ENCODE data around the gene APBB3. TPM values are rescaled to one million over a fixed set of nuclear protein-coding genes. Genes with fewer than 3 reads are reported as not detected.
"Not testable (repeated sequence)": the region's sequence is repeated elsewhere in the genome, so short reads cannot be mapped to it uniquely, and the experiment has no call there.

APBB3 gene
- total RNA-seq, 1 donor from 2014 or later: 10.2 TPM

GRCh38 chr5:140587495-140587894, 23.1 kb upstream of the APBB3 start:
- ATAC-seq (ENCODE audit: poor library complexity) (no peak), DNase-seq (no peak)
- intact Hi-C loops (cut with DNase I): no loop called here

DNA sequence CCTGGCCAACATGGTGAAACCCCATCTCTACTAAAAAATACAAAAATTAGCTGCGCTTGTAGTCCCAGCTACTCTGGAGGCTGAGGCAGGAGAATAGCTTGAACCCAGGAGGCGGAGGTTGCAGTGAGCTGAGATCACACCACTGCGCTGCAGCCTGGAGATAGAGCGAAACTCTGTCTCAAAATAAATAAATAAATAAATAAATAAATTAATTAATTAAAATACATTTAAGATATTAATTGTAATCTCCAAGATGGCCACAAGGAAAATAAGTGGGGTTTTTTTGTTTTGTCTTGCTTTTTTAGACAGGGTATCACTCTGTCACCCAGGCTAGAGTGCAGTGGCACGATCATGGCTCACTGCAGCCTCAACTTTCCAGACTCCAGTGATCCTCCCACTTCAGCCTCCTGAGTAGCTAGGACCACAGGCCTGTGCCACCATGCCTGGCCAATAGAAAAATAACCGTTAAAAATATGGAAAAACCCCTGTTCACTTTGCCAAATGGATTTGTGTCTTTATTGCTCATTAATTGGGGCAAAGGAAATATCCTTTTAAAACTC, 14.9 kb upstream of the APBB3 start:
- DNase-seq; intact Hi-C loops (cut with DNase I); ATAC-seq (ENCODE audit: poor library complexity): not testable (repeated sequence)

GRCh38 chr5:140576776-140577201, 12.4 kb upstream of the APBB3 start:
- intact Hi-C loops (cut with DNase I): no loop called here
- peak; percentile 50 for ATAC-seq (ENCODE audit: poor library complexity)

DNA sequence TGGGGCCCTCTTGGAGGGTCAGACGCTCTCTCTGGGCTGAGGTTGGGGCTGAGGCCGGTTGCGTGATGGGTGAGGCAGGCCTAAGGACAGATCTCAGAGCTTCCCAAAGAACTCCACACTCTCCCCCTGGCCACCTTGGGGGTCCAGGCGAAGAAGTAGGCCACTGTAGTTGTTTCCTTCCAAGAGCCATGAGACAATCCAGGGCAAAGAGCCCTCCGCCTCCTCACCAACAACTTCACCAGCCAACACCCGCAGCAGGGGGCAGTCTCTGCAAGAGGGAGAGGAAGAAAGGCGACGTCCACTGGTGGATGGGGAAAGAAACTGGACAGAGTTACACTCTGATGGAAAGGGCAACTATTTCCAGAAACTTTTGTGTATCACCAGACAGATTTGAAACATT, 10.9 kb upstream of the APBB3 start:
- ATAC-seq (ENCODE audit: poor library complexity) (peak; percentile 73), DNase-seq (peak; percentile 73)
- intact Hi-C loops (cut with DNase I): no loop called here

More at GRCh38 chr5:140576776-140577201, 12.4 kb upstream of the APBB3 start:
- DNase-seq: no peak

DNA sequence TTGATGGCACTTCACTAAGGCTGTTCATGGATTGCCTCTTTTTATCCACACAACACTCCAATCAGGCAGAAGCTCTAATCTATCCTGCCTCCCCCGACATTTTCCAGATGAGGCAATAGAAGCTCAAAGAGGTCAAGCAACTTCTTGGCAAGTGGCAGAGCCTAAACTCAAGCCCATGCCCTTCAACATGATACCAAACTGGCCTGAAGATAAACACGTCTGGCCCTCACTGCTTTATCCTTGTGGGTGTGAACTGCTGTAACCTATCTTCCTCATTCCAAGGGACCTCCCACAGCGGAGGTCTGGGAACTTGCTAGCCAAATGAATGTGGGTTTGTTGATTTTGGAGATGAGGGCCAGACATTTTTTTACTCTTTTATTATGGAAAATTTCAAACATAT, 9.8 kb upstream of the APBB3 start:
- DNase-seq (no peak), ATAC-seq (ENCODE audit: poor library complexity) (no peak)
- intact Hi-C loops (cut with DNase I): loop anchor here (5.0 kb wide), 1 partner anchor 58 kb away; the partner anchor contains the start of gene CD14

- intact Hi-C loops (cut with DNase I): loop anchor here (5.0 kb wide), 1 partner anchor 59 kb away; the partner anchor contains the start of gene CD14
- ATAC-seq (ENCODE audit: poor library complexity): no peak
- DNase-seq: no peak
These were observed 9.3 kb upstream of the APBB3 start for GRCh38 chr5:140573683-140574082.

GRCh38 chr5:140571105-140571504, 6.7 kb upstream of the APBB3 start:
- peak; percentile 29 for ATAC-seq (ENCODE audit: poor library complexity)
- intact Hi-C loops (cut with DNase I): loop anchor here (5.0 kb wide), 1 partner anchor 61 kb away; the partner anchor contains the start of gene CD14
- peak; percentile 65 for DNase-seq

GRCh38 chr5:140570488-140570887, 6.1 kb upstream of the APBB3 start:
- no peak for DNase-seq
- intact Hi-C loops (cut with DNase I): loop anchor here (5.0 kb wide), 1 partner anchor 62 kb away; the partner anchor contains the start of gene CD14
- ATAC-seq (ENCODE audit: poor library complexity): no peak

DNA sequence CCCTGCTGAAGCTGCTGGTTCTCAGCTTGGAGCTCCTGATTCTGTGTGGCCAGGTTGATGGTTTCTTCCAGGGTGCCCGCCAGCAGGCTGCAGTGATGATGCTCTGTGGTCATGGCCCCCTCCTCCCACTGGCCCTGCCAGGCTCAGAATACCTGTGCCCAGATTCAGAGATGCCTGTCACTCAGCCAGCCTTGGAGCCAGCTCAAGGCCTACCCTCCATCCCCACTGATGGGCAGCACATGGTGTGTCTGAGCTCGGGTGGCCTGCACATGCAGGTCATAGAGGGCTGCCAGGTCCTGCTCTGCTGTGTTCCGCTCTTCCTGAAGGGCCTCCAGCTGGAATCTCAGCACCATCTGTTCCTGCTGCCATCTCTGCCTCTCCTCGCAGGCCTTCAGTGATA, 5.7 kb upstream of the APBB3 start:
- no peak for DNase-seq
- no peak for ATAC-seq (ENCODE audit: poor library complexity)
- intact Hi-C loops (cut with DNase I): loop anchor here (5.0 kb wide), 1 partner anchor 62 kb away; the partner anchor contains the start of gene CD14

DNA sequence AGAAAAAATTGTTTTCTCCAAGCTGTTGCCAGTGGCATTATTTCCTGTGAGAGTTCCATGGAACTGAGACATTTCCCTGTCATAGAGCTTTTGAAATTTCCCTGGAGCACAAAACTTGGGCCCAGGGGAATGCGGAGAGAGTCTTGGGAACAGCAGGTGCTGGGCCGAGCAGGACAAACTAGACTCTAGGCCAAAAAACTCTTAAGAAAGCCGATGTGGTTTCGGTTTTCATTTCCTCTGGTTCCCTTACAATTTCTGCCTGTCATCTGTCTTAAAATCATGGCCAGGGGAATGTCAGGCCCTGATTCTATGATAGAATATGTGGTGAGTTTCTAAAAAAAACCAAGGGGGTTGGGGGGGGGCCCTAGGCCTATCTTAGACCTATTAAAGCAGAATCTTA, 4.8 kb upstream of the APBB3 start:
- intact Hi-C loops (cut with DNase I): no loop called here
- ATAC-seq (ENCODE audit: poor library complexity): no peak
- no peak for DNase-seq

DNA sequence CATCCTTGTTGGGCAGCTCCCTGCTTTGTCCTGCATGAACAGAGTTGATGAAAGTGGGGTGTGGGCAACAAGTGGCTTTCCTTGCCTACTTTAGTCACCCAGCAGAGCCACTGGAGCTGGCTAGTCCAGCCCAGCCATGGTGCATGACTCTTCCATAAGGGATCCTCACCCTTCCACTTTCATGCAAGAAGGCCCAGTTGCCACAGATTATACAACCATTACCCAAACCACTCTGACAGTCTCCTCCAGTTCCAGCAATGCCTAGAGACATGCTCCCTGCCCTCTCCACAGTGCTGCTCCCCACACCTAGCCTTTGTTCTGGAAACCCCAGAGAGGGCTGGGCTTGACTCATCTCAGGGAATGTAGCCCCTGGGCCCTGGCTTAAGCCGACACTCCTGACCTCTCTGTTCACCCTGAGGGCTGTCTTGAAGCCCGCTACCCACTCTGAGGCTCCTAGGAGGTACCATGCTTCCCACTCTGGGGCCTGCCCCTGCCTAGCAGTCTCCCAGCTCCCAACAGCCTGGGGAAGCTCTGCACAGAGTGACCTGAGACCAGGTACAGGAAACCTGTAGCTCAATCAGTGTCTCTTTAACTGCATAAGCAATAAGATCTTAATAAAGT, 4.2 kb upstream of the APBB3 start:
- DNase-seq: no peak
- no peak for ATAC-seq (ENCODE audit: poor library complexity)
- intact Hi-C loops (cut with DNase I): no loop called here

GRCh38 chr5:140567871-140568270, 3.5 kb upstream of the APBB3 start:
- intact Hi-C loops (cut with DNase I): no loop called here
- ATAC-seq (ENCODE audit: poor library complexity) (no peak), DNase-seq (no peak)

- no peak for DNase-seq
- ATAC-seq (ENCODE audit: poor library complexity): no peak
- intact Hi-C loops (cut with DNase I): no loop called here
These were observed 2.9 kb upstream of the APBB3 start for GRCh38 chr5:140567136-140567818.

GRCh38 chr5:140566665-140567064, 2.3 kb upstream of the APBB3 start:
- DNase-seq: no peak
- intact Hi-C loops (cut with DNase I): no loop called here
- no peak for ATAC-seq (ENCODE audit: poor library complexity)

GRCh38 chr5:140565780-140566095, 1.3 kb upstream of the APBB3 start:
- intact Hi-C loops (cut with DNase I): no loop called here
- ATAC-seq (ENCODE audit: poor library complexity): no peak
- no peak for DNase-seq

- intact Hi-C loops (cut with DNase I): no loop called here
- no peak for DNase-seq
- no peak for ATAC-seq (ENCODE audit: poor library complexity)
These were observed 804 bp upstream of the APBB3 start for GRCh38 chr5:140565024-140565779.

DNA sequence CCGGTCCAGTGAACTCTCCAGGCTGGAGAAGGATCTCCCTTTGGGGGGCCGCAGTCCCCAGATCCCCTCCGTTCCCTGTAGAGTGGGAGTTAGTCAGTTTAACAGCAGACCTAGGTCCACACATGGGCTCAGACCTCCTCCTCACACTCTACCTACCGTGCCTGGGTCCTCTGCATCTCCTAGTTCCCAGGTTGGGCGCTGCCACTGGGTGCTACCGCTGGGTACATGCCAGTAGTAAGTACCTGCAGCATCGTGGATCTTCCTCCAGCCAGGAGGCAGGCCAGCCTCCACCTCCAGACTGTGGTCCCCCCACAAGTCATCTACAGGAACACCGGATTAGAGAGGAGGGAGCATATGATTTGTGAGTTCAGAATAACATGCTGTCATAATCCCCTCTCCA, 802 bp downstream of the APBB3 start:
- ATAC-seq (ENCODE audit: poor library complexity) (no peak), DNase-seq (no peak)
- intact Hi-C loops (cut with DNase I): no loop called here

GRCh38 chr5:140561753-140562523, 2.5 kb downstream of the APBB3 start:
- intact Hi-C loops (cut with DNase I): no loop called here
- ATAC-seq (ENCODE audit: poor library complexity) (no peak), DNase-seq (no peak)

DNA sequence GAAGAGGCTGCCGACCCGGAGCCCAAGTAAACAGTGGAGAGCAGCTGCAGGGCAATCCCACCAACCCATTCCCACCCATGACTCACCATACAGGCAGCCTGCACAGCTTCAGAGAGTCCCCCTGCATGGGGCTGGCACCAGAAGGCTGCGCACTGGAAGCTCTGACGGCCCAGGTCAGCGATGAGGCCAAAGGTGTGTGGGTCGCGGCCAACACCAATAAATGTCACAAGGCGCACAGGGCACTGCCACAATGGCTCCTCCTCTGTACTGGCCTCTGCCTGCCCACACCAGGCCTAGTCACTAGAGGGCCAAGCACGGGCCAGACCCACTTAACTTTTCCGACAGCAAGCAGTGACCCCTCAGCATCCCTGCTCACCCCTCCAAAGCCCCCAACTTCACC, 4.2 kb downstream of the APBB3 start:
- intact Hi-C loops (cut with DNase I): no loop called here
- ATAC-seq (ENCODE audit: poor library complexity): no peak
- DNase-seq: no peak
